Nucleus accumbens (tissue), 56 donors: ENCODE measurements around the gene SH2D3A.

ENCODE experiments used
- DNase-seq, 56 donors: peaks; one replicate each; lab custom pipeline; 2025; lab: John Stamatoyannopoulos, UW

Gene SH2D3A

DNA sequence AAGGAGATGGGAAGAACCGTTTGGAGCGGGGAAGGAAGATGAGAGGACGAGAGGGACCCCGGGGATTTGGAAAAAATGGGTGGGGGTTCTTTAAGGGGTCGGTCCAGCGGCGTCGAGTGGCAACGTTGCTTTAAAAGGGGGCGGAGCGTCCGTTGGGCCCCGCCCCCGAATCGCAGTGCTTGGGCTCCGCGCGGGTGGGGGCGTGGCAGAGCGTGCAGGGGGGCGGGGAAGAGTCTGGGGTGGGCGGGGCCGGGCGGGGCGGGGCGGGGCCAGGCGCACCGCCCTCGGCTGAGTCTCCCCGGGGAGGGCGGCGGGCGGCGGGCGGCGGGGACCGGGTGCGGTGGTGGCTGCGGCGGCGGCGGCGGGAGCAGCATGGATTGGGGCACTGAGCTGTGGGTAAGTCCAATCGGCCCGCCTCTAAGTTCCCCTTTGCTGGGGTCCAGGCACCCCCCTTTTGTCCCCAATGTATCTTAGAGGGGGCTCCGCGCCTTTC, 27.8 kb downstream of the SH2D3A start, which contains the start of gene TRIP10:
Gene TRIP10, plus strand, starts transcription at position 291 of the 493 bp plus-strand sequence. Its CDS starts 82 bp downstream, at position 373.
- peak in 53 of 56 donors; percentile 14 to 90 (median 68) for DNase-seq

GRCh38 chr19:6738787-6739389, 28.3 kb downstream of the SH2D3A start:
- peak in 6 of 56 donors; percentile 33 to 45 (median 40) for DNase-seq

DNA sequence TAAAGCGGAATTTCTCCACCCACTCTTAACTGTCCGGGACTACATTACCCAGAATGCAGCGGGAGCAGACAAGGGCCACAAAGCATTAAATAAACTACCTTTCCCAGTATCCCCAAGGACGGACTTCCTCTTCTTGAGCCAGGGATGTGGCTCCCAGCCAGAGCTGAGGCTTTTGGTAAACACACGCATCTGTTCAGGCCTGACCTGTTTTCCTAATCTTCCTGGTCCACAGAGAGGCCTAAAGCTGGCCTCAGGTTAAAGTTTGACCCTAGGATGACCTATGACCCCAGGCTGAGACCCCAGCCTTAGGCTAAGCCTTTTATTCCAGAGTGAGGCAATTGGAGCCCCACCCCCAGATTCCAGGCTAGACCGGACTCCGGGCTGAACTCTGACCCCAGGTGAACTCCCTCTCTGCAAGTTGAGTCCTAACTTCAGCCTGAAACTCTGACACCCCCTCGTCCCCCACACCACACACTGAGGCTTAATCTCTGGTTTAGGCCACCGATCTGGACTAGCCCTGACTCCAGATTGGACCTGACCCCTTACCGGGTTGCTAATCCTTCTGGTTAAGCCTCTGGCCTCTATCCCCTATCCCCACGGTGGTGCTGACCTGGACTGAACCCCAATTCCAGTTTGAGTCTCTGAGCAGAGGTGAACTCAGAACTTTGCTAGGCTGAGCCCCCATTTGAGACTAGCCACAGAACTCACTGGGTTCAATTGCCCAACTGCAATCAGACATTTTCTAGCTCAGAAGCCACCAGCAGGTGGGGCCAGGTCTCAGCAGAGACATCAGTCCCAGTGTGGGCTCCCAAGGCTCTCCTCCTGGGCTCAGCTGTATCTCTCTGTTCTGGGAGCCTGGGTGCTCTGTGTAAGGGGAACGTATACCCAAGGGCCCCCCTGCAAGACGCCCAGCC, 29.1 kb downstream of the SH2D3A start:
- peak in 51 of 56 donors; percentile 23 to 100 (median 60) for DNase-seq

- DNase-seq = peak; percentile 95 to 100 (median 99)
Observed at GRCh38 chr19:6737284-6737872, 29.9 kb downstream of the SH2D3A start, which contains the start of gene GPR108. Gene GPR108, minus strand, starts transcription at chr19:6737580. Its CDS starts 4 bp downstream, at chr19:6737576.

DNA sequence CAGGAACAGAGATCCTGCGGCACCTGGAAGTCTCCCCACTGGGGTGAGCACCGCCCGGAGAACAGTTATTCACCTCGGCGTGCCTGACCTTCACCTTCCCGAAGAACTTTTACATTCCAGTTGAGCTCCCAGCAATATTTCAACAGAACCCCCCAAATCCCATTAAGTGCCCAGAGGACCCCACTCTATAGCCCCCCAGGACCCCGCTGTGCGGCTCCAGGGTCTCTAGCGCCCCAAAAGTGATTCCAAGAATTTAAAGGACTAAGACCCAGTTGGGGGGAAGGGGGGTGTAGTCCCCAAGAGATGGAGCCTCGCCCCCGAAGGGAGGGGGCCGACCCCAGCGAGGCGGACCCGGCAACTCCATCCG, 30.3 kb downstream of the SH2D3A start:
- peak in 8 of 56 donors; percentile 36 to 70 (median 56) for DNase-seq

DNA sequence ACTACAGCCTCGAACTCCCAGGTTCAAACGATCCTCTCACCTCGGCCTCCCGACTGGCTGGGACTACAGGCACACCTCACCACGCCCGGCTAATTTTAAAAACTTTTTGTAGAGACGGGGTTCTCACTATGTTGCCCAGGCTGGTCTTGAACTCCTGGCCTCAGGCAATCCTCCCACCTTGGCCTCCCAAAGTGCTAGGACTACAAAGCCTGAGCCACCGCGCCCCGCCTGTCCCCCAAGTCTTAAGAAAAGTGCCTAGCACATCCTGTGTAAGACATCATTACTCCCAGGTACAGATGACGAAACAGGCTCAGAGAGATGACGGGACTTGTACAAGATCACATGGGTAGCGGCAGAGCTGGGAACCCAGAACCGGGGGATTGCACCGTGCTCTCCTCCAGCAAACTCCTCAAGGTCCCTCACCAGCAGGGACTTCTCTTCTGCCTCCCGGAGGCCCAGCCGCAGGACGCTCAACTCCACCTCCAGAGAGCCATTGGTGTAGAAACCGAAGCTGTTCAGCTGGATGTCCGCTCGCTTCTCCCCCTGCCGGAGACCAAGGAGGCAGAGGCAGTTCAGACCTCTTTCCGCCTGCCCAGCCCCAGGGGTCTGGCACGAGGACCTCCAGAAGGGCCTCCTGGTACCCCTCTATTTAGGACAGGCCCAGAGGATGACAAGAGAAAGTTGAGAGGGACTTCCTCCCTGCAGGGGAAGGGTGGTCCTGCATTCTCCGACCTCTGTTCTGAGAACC, 30.9 kb downstream of the SH2D3A start:
- peak in 46 of 56 donors; percentile 22 to 70 (median 50) for DNase-seq

DNA sequence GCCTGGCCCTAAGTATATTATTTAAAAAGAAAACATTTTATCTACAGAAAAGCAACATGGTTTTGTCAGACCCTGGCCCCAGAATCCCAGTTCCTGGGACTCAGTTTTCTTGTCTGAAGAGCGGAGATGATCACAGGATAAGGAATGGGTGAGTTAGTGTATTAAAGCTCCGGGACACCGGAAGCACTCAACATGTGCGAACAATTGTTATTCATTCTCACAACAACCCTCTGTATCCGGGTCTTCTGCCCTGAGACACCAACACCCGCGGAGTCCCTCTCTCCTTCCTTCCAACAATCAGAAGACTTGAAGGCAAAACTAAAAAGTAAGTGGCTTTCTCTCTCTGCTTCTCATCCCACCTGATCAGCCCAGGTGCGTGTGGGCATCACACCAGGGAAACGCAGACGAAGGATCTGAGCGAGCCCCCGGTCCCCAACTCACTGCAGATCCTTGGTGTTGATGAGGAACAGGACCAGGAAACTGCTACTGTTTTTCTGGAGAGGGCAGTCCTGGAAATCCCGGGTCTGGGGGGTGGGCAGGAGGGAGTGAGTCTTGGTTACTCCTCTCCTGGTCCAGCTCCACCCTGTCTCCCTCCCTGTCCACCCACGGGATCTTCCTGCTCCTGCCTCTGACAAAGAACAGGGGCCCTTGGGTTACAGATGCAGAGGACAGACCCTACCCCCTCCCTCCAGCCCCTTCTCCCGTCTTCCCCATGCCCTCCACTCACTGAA, 31.9 kb downstream of the SH2D3A start:
- no peak for DNase-seq

- no peak for DNase-seq
Observed at GRCh38 chr19:6734096-6734696, 33.0 kb downstream of the SH2D3A start.

- DNase-seq = no peak
Observed at GRCh38 chr19:6733338-6734095, 33.7 kb downstream of the SH2D3A start.

GRCh38 chr19:6732803-6733337, 34.4 kb downstream of the SH2D3A start:
- no peak for DNase-seq

DNA sequence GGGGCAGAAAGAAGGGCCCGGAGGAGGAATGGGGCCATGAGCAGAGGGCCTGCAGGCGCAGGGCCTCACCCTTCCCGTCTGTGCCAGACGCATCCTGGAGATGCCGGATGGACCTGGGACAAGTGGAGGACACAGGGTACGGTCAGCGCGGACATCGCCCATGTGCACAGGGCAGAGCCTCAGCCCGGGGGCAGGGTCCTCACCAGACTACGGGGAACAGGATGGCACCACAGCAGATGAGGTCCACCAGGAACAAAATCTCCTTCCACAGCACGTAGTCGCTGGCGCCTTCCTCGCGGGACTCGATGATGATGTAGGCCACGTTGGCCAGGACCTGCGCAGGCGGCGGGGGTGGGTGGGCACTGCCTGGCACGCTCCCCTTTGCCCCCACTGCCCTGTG, 35.4 kb downstream of the SH2D3A start:
- no peak for DNase-seq

GRCh38 chr19:6730941-6731670, 36.1 kb downstream of the SH2D3A start:
- no peak for DNase-seq

DNA sequence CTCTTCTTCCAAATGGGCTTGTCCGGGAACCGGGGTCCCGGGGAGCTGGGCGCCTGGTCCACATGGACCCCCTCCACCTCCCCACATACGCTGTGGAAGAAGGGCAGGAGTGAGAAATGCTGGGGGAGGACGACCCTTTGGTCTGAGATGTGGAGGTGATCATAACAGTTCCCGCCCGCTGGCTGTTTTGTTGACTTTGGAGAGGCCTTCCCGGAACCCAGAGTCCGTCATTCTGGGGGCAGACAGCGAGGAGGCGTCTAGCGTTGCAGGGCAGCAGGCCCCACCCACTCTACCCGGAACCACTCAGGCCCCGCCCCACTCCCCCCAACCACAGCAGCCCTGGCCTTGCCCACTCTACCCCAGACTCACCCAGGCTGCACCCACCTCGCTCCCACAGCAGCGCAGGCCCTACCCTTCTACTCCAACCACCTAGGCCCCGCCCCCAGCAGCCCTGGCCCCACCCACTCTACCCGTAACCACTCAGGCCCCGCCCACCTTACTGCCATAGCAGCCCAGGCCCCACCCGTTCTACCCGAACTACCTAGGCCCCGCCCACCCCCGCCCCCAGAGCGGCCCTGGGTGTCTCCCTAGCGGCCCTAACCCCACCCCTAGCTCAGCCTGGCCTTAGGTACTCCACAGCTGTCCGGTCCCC, 37.0 kb downstream of the SH2D3A start:
- DNase-seq = peak in 39 of 56 donors; percentile 13 to 70 (median 40)

- no peak for DNase-seq
Observed at GRCh38 chr19:6729573-6730152, 37.6 kb downstream of the SH2D3A start.

- DNase-seq = peak in 9 of 56 donors; percentile 8 to 37 (median 25)
Observed at GRCh38 chr19:6728346-6728745, 38.9 kb downstream of the SH2D3A start.

DNA sequence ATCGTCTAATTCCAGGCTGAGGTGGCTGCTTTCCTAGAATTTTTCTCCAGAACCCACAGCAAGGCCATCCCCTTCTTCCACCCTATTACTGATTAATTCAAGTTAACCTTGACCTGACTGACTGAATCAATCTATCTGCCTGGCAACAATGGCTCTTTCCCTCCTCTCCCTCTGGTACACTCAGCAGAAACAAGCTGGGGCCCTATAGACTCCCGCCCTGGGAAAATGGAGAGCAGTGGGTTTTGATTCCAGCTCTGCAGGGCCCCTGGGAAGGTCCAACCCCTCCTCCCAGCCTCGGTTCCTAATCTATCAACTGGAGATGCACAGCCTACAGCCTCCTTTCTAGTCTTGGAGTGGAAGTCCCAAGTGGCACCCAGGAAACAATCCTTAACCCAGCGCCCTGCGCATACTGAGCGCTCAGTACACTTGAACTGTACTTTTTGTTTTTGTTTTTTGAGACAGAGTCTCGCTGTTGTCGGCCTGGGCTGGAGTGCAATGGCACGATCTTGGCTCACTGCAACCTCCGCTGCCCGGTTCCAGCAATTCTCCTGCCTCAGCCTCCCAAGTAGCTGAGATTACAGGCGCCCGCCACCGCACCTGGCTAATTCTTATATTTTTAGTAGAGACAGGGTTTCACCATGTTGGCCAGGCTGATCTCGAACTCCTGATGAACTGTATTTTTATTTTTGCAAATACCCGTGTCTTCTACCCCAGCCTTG, 41.6 kb downstream of the SH2D3A start:
- no peak for DNase-seq
